ENCODE results near the gene SIPA1L2. TPM values are rescaled to one million over a fixed set of nuclear protein-coding genes. Genes with fewer than 3 reads are reported as not detected.

Gene SIPA1L2
- total RNA-seq, 4 donors from 2014 or later, result 14.8 to 25.1 (median 20.8) TPM

- TF ChIP-seq POLR2A (IDR thresholded peaks at IDR 0.05), result no peak
- TF ChIP-seq POLR2AphosphoS5 (IDR thresholded peaks at IDR 0.05), result no peak
- TF ChIP-seq, protein P1, sequence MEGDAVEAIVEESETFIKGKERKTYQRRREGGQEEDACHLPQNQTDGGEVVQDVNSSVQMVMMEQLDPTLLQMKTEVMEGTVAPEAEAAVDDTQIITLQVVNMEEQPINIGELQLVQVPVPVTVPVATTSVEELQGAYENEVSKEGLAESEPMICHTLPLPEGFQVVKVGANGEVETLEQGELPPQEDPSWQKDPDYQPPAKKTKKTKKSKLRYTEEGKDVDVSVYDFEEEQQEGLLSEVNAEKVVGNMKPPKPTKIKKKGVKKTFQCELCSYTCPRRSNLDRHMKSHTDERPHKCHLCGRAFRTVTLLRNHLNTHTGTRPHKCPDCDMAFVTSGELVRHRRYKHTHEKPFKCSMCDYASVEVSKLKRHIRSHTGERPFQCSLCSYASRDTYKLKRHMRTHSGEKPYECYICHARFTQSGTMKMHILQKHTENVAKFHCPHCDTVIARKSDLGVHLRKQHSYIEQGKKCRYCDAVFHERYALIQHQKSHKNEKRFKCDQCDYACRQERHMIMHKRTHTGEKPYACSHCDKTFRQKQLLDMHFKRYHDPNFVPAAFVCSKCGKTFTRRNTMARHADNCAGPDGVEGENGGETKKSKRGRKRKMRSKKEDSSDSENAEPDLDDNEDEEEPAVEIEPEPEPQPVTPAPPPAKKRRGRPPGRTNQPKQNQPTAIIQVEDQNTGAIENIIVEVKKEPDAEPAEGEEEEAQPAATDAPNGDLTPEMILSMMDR (IDR thresholded peaks at IDR 0.05), result no peak
- TF ChIP-seq EP300 (IDR thresholded peaks at IDR 0.05), result no peak
- no peaks in the 10 kb centered on the region for H3K9me3 ChIP-seq
- peaks cover 16% of the 10 kb centered on the region for H3K4me1 ChIP-seq
- no peak overlapping the region for H3K27ac ChIP-seq
- DNase-seq (ENCODE audit: low spot score in 2 of 2), result no peak
- no peaks in the 10 kb centered on the region for H3K36me3 ChIP-seq
- H3K4me3 ChIP-seq, result no peak overlapping the region
- no peaks in the 10 kb centered on the region for H3K27me3 ChIP-seq
- 93% methylated on average over 3 of the region's 3 CpGs for WGBS
Observed at GRCh38 chr1:232591344-232591743, 38.6 kb downstream of the SIPA1L2 start.

DNA sequence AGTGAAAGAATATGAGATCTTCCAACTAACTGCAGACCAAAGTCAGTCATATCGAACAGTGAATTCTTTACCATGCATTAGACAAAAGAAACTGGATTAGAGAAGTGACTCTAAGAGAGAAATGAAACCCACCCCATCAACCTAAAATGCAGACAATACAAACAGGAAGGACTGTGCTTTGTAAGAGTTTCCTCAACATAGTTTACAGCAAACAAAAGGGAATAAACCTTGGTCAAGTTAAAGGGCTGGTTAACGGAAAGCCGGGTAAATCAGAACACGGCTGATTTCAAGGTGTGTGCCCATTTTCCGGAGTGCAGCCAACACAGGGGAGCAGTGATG lies 39.2 kb downstream of the SIPA1L2 start:
- H3K36me3 ChIP-seq, result no peaks in the 10 kb centered on the region
- no peaks in the 10 kb centered on the region for H3K27me3 ChIP-seq
- H3K27ac ChIP-seq, result no peak overlapping the region
- no peak for DNase-seq (ENCODE audit: low spot score in 2 of 2)
- peaks cover 16% of the 10 kb centered on the region for H3K4me1 ChIP-seq
- TF ChIP-seq EP300 (IDR thresholded peaks at IDR 0.05), result no peak
- TF ChIP-seq, protein P1 (IDR thresholded peaks at IDR 0.05), result no peak
- TF ChIP-seq POLR2AphosphoS5 (IDR thresholded peaks at IDR 0.05), result no peak
- no peak for TF ChIP-seq POLR2A (IDR thresholded peaks at IDR 0.05)
- 82% methylated on average over 5 of the region's 5 CpGs for WGBS
- no peak overlapping the region for H3K4me3 ChIP-seq
- H3K9me3 ChIP-seq, result no peaks in the 10 kb centered on the region

DNA sequence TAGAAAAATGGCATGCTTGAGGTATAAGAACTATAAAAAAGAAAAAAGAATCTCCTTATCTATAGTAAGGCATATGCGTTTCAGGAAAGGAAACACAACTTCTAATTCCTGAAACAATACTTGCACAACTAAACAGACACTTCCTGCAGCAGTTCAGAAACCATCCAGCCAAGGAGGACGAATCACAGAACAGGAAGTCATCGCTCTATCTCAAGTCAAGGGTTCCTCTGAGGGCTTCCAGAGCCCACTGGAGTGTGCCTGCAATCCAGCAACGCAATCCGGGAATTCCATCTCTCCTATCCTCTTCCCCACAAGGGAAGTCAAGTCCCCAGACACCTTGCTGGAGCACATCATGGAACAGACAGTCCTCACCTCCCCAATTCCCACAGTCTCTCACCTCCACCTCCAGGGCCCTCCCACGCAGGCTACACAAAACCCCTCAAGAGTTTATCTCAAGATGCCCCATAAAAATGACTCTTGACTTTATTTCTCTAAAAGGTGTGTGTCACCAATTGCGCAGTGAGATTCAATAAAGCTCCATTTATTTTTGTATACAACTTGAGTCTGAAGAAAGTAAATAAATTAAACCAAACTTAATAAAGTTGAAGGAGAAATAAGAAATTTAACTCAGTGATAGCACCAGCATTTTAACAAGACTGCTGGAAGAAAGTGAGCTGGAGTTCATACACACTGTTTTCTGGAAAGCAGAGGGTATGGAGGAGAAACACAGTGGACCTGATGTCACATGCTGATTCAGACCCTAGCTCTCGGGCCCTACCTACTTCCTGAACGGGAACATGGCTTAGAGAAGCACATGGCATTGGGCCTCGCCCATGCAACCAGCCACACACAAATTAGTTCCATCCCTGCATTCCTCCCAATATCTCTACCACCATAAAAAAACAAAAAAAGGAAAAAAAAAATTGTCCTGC lies 39.9 kb downstream of the SIPA1L2 start:
- peaks cover 16% of the 10 kb centered on the region for H3K4me1 ChIP-seq
- TF ChIP-seq, protein P1 (IDR thresholded peaks at IDR 0.05), result no peak
- no peak for TF ChIP-seq POLR2AphosphoS5 (IDR thresholded peaks at IDR 0.05)
- no peak for TF ChIP-seq POLR2A (IDR thresholded peaks at IDR 0.05)
- no peak for TF ChIP-seq EP300 (IDR thresholded peaks at IDR 0.05)
- H3K27ac ChIP-seq, result no peak overlapping the region
- no peaks in the 10 kb centered on the region for H3K27me3 ChIP-seq
- 72% methylated on average over 10 of the region's 10 CpGs for WGBS
- H3K9me3 ChIP-seq, result no peaks in the 10 kb centered on the region
- no peak for DNase-seq (ENCODE audit: low spot score in 2 of 2)
- no peak overlapping the region for H3K4me3 ChIP-seq
- H3K36me3 ChIP-seq, result no peaks in the 10 kb centered on the region

DNA sequence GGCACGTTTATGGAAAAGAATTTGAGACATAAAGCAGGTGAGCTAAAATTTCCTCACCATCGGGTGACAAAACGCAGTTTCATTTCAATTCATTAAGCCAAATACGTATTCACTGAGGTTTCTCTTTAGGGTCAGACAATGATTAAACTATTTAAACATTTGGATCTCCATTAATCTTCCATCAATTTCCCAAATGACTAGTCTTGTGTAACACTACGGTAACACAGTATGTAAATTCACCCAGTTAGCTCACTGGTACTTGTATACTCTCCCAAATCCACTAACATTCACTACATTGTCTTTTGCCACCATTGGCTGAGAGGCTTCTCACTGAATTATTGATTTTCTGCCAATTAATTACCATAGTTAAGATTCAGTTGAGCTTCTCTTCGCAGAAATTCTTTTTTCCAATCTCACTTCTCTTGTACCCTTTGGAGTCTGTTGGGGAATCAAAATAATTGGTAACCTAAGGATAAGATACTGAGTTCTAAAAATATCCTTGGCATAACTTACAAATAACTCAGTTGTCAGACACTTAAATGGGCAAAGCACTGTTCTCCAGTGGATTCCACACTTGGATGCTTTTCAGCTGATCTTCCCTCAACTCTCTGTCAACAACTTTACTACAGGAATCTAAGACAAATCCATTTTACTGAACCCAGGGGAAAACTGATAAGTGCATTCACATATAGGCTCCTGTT lies 40.7 kb downstream of the SIPA1L2 start:
- H3K36me3 ChIP-seq, result no peaks in the 10 kb centered on the region
- TF ChIP-seq, protein P1 (IDR thresholded peaks at IDR 0.05), result no peak
- TF ChIP-seq POLR2A (IDR thresholded peaks at IDR 0.05) (no peak), POLR2AphosphoS5 (IDR thresholded peaks at IDR 0.05) (no peak), EP300 (IDR thresholded peaks at IDR 0.05) (no peak)
- no peak for DNase-seq (ENCODE audit: low spot score in 2 of 2)
- H3K9me3 ChIP-seq, result no peaks in the 10 kb centered on the region
- no peaks in the 10 kb centered on the region for H3K27me3 ChIP-seq
- no peak overlapping the region for H3K4me3 ChIP-seq
- 87% methylated on average over 6 of the region's 6 CpGs for WGBS
- no peak overlapping the region for H3K27ac ChIP-seq
- H3K4me1 ChIP-seq, result peaks cover 12% of the 10 kb centered on the region

All from suprapubic skin (tissue), 4 donors.